SK-N-SH treated with all-trans-retinoic acid at 6 μM for 48 hours (cell line): ENCODE data around the gene CHD1L.

Source experiments
- ATAC-seq: fragments of 200-7000 bp; cut with Tn5 transposase; 3 replicates; pipeline ENCODE4 v1.9.1; 2020; ENCODE audit warnings: mild to moderate bottlenecking, moderate library complexity
- ARNTL ChIP-seq: fragments of 450-650 bp; formaldehyde crosslinking; IDR thresholded peaks from 2 replicates; pipeline ENCODE4 v1.5.0; 2020; ENCODE audit warnings: low read depth, mild to moderate bottlenecking, moderate library complexity, borderline replicate concordance
- BACH2 ChIP-seq: fragments of 250-450 bp; sonication (Bioruptor Pico); IDR thresholded peaks from 2 replicates; pipeline ENCODE4 v1.9.0; 2021; ENCODE audit warnings: mild to moderate bottlenecking, borderline replicate concordance
- CSDC2 ChIP-seq: fragments of 250-450 bp; sonication (Bioruptor Pico); IDR thresholded peaks from 2 replicates; pipeline ENCODE4 v1.5.0; 2020; ENCODE audit warnings: mild to moderate bottlenecking, moderate library complexity
- CSRNP3 ChIP-seq: fragments of 250-450 bp; sonication (Bioruptor Pico); IDR thresholded peaks from 2 replicates; pipeline ENCODE4 v1.5.1; 2021; ENCODE audit warnings: mild to moderate bottlenecking, moderate library complexity
- GLIS3 ChIP-seq: fragments of 250-450 bp; sonication (Bioruptor Pico); IDR thresholded peaks from 2 replicates; pipeline ENCODE4 v1.5.0; 2020; ENCODE audit warnings: mild to moderate bottlenecking, moderate library complexity
- ISL1 ChIP-seq: fragments of 250-450 bp; sonication (Bioruptor Pico); IDR thresholded peaks from 2 replicates; pipeline ENCODE4 v2.1.2; 2022; ENCODE audit warnings: mild to moderate bottlenecking, moderate library complexity
- TCF4 ChIP-seq: fragments of 250-450 bp; sonication (Bioruptor Pico); IDR thresholded peaks from 2 replicates; pipeline ENCODE4 v1.8.0; 2021; ENCODE audit warnings: mild to moderate bottlenecking, moderate library complexity, borderline replicate concordance
- TOX ChIP-seq: fragments of 250-450 bp; sonication (Bioruptor Pico); IDR thresholded peaks from 2 replicates; pipeline ENCODE4 v1.8.0; 2021; ENCODE audit warnings: mild to moderate bottlenecking, moderate library complexity, borderline replicate concordance
- TSHZ2 ChIP-seq: fragments of 250-450 bp; sonication (Bioruptor Pico); IDR thresholded peaks from 2 replicates; pipeline ENCODE4 v1.5.0; 2020; ENCODE audit warnings: mild to moderate bottlenecking, moderate library complexity
- ZC3H10 ChIP-seq: fragments of 250-450 bp; sonication (Bioruptor Pico); IDR thresholded peaks from 2 replicates; pipeline ENCODE4 v1.5.1; 2021; ENCODE audit warnings: mild to moderate bottlenecking, moderate library complexity
- ZFP3 ChIP-seq: fragments of 250-450 bp; sonication (Bioruptor Pico); IDR thresholded peaks from 2 replicates; pipeline ENCODE4 v1.5.0; 2020; ENCODE audit warnings: mild to moderate bottlenecking, moderate library complexity
- ZFP30 ChIP-seq: fragments of 450-650 bp; formaldehyde crosslinking; IDR thresholded peaks from 2 replicates; pipeline ENCODE4 v1.5.0; 2022; ENCODE audit warnings: mild to moderate bottlenecking, moderate library complexity
- ZNF565 ChIP-seq: fragments of 450-650 bp; formaldehyde crosslinking; conservative IDR thresholded peaks from 2 replicates; pipeline ENCODE4 v1.5.0; 2020; ENCODE audit warnings: low read depth, mild to moderate bottlenecking, moderate library complexity
- ZNF70 ChIP-seq: fragments of 450-650 bp; formaldehyde crosslinking; IDR thresholded peaks from 2 replicates; pipeline ENCODE4 v1.5.0; 2020; ENCODE audit warnings: mild to moderate bottlenecking, moderate library complexity
- TF ChIP-seq, protein P1 (sequence below): fragments of 250-450 bp; sonication (Bioruptor Pico); IDR thresholded peaks from 2 replicates; pipeline ENCODE4 v1.5.1; 2020; ENCODE audit warnings: low read depth, mild to moderate bottlenecking, moderate library complexity
- TF ChIP-seq, protein P2 (sequence below): fragments of 250-450 bp; sonication (Bioruptor Pico); IDR thresholded peaks from 2 replicates; pipeline ENCODE4 v1.8.0; 2021; ENCODE audit warnings: low read depth, mild to moderate bottlenecking, moderate library complexity, borderline replicate concordance
- TF ChIP-seq, protein P3 (sequence below): fragments of 250-450 bp; sonication (Bioruptor Pico); IDR thresholded peaks from 2 replicates; pipeline ENCODE4 v1.8.0; 2020; ENCODE audit warnings: mild to moderate bottlenecking, moderate library complexity, borderline replicate concordance

CHD1L gene

GRCh38 chr1:147217141-147217540 is 25.3 kb upstream of the CHD1L start:
- no peak for ATAC-seq
- TF ChIP-seq ISL1 = no peak
- TF ChIP-seq CSDC2 (CRISPR knock-in tag) = no peak
- TF ChIP-seq ZFP30 (CRISPR knock-in tag) = no peak
- no peak for TF ChIP-seq CSRNP3 (CRISPR knock-in tag)
- no peak for TF ChIP-seq ZC3H10 (CRISPR knock-in tag)
- TF ChIP-seq ZNF565 (CRISPR knock-in tag) = no peak
- TF ChIP-seq, protein P1, sequence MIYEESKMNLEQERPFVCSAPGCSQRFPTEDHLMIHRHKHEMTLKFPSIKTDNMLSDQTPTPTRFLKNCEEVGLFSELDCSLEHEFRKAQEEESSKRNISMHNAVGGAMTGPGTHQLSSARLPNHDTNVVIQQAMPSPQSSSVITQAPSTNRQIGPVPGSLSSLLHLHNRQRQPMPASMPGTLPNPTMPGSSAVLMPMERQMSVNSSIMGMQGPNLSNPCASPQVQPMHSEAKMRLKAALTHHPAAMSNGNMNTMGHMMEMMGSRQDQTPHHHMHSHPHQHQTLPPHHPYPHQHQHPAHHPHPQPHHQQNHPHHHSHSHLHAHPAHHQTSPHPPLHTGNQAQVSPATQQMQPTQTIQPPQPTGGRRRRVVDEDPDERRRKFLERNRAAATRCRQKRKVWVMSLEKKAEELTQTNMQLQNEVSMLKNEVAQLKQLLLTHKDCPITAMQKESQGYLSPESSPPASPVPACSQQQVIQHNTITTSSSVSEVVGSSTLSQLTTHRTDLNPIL (CRISPR knock-in tag) = no peak
- no peak for TF ChIP-seq BACH2
- TF ChIP-seq ARNTL (CRISPR knock-in tag) = no peak
- no peak for TF ChIP-seq ZFP3
- no peak for TF ChIP-seq TCF4 (CRISPR knock-in tag)

- TF ChIP-seq ISL1 = no peak
- TF ChIP-seq GLIS3 (CRISPR knock-in tag) = no peak
- no peak for TF ChIP-seq TCF4 (CRISPR knock-in tag)
- no peak for ATAC-seq
These were observed 23.9 kb upstream of the CHD1L start for GRCh38 chr1:147218606-147219005.

DNA sequence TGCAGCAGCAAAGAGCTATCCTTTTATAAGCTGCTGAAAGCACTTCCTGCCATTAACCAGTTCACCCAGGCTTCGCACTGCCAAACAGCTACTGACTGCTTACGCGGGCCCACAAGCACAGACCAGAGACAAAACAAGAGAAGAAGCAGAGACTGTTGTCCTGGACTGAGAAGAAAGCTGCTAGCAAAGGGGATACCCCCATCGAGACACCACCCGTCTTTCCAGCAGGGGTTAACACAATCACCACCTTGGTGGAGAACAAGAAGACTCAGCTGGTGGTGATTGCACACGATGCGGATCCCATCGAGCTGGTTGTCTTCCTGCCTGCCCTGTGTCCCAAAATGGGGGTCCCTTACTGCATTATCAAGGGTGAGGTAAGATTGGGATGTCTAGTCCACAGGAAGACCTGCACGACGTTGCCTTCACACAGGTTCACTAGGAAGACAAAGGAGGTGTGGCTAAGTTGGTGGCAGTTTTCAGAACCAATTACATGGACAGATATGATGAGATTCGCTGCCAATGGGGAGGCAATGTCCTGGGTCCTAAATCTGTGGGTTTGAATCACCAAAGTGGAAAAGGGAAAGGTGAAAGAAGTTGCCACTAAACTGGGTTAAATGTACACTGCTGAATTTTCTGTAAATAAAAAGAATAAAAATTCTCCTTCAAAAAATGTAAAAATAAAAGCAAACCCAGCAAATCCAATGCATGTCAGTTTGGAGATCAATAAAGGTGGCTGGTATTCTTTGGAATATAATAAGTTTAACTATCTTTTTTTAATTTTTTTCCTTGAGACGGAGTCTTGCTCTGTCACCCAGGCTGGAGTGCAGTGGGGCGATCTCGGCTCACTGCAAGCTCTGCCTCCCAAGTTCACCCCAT is 18.5 kb upstream of the CHD1L start:
- ATAC-seq = no peak
- TF ChIP-seq, protein P2, sequence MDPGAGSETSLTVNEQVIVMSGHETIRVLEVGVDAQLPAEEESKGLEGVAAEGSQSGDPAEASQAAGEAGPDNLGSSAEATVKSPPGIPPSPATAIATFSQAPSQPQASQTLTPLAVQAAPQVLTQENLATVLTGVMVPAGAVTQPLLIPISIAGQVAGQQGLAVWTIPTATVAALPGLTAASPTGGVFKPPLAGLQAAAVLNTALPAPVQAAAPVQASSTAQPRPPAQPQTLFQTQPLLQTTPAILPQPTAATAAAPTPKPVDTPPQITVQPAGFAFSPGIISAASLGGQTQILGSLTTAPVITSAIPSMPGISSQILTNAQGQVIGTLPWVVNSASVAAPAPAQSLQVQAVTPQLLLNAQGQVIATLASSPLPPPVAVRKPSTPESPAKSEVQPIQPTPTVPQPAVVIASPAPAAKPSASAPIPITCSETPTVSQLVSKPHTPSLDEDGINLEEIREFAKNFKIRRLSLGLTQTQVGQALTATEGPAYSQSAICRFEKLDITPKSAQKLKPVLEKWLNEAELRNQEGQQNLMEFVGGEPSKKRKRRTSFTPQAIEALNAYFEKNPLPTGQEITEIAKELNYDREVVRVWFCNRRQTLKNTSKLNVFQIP (CRISPR knock-in tag) = no peak
- TF ChIP-seq TCF4 (CRISPR knock-in tag) = no peak
- no peak for TF ChIP-seq TOX (CRISPR knock-in tag)
- TF ChIP-seq, protein P3, sequence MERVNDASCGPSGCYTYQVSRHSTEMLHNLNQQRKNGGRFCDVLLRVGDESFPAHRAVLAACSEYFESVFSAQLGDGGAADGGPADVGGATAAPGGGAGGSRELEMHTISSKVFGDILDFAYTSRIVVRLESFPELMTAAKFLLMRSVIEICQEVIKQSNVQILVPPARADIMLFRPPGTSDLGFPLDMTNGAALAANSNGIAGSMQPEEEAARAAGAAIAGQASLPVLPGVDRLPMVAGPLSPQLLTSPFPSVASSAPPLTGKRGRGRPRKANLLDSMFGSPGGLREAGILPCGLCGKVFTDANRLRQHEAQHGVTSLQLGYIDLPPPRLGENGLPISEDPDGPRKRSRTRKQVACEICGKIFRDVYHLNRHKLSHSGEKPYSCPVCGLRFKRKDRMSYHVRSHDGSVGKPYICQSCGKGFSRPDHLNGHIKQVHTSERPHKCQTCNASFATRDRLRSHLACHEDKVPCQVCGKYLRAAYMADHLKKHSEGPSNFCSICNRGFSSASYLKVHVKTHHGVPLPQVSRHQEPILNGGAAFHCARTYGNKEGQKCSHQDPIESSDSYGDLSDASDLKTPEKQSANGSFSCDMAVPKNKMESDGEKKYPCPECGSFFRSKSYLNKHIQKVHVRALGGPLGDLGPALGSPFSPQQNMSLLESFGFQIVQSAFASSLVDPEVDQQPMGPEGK (CRISPR knock-in tag) = no peak
- TF ChIP-seq CSDC2 (CRISPR knock-in tag) = no peak
- TF ChIP-seq ZC3H10 (CRISPR knock-in tag) = no peak
- TF ChIP-seq ISL1 = no peak
- TF ChIP-seq ZFP30 (CRISPR knock-in tag) = no peak
- no peak for TF ChIP-seq ZNF70 (CRISPR knock-in tag)
- no peak for TF ChIP-seq BACH2
- no peak for TF ChIP-seq ARNTL (CRISPR knock-in tag)
- TF ChIP-seq TSHZ2 (CRISPR knock-in tag) = no peak
- TF ChIP-seq, all 23 proteins: peak for 0
